Measurements from ENCODE around the gene FOXC1. TPM values are rescaled to one million over a fixed set of nuclear protein-coding genes. Genes with fewer than 3 reads are reported as not detected.

The FOXC1 gene
- total RNA-seq, 2 experiments from 2014 or later, result not detected

GRCh38 chr6:1586256-1586655 is 23.5 kb upstream of the FOXC1 start:
- Histone ChIP-seq H2AFZ (ENCODE audit: low read length) (no peak overlapping the region), H3K27ac (ENCODE audit: low read depth, low read length, poor library complexity, severe bottlenecking) (no peak overlapping the region), H3K4me2 (ENCODE audit: low read length) (no peak overlapping the region), H3K9me3 (ENCODE audit: low read length) (no peaks in the 10 kb centered on the region), H3K4me3 (ENCODE audit: low read depth, low read length, poor library complexity, severe bottlenecking) (no peak overlapping the region), H3K9me2 (ENCODE audit: insufficient read depth, low read length) (no peaks in the 10 kb centered on the region), H3K36me3 (ENCODE audit: insufficient read depth, low read length) (no peaks in the 10 kb centered on the region), H3K79me2 (ENCODE audit: insufficient read depth, low read depth, low read length) (no peaks in the 10 kb centered on the region), H3K4me1 (ENCODE audit: insufficient read depth, low read length, poor library complexity, severe bottlenecking) (no peaks in the 10 kb centered on the region), H4K20me1 (ENCODE audit: insufficient read depth, low read length) (no peaks in the 10 kb centered on the region)
- POLR2A ChIA-PET, result no interaction called here
- intact Hi-C loops (cut with micrococcal nuclease; ENCODE audit: unreplicated experiment), result no loop called here
- BruUV-seq (replicated peaks), result no TSS peak
- TF ChIP-seq EZH2phosphoT487 (IDR thresholded peaks at IDR 0.05; ENCODE audit: borderline replicate concordance, low read depth, low read length) (no peak), CTCF (conservative IDR thresholded peaks at IDR 0.05; ENCODE audit: low read length) (no peak)
- no peak for DNase-seq (ENCODE audit: low spot score)
- CTCF ChIA-PET (ENCODE audit: unreplicated experiment), result no interaction called here

GRCh38 chr6:1586861-1587450 is 22.8 kb upstream of the FOXC1 start:
- H4K20me1 ChIP-seq (ENCODE audit: insufficient read depth, low read length), result no peaks in the 10 kb centered on the region
- ChIA-PET POLR2A (no interaction called here), CTCF (ENCODE audit: unreplicated experiment) (no interaction called here)
- DNase-seq (ENCODE audit: low spot score), result no peak
- no peaks in the 10 kb centered on the region for H3K79me2 ChIP-seq (ENCODE audit: insufficient read depth, low read depth, low read length)
- no TSS peak for BruUV-seq (replicated peaks)
- H3K9me3 ChIP-seq (ENCODE audit: low read length), result no peaks in the 10 kb centered on the region
- no peak for TF ChIP-seq CTCF (conservative IDR thresholded peaks at IDR 0.05; ENCODE audit: low read length)
- no peak for TF ChIP-seq EZH2phosphoT487 (IDR thresholded peaks at IDR 0.05; ENCODE audit: borderline replicate concordance, low read depth, low read length)
- no peak overlapping the region for H3K4me2 ChIP-seq (ENCODE audit: low read length)
- H3K4me1 ChIP-seq (ENCODE audit: insufficient read depth, low read length, poor library complexity, severe bottlenecking), result no peaks in the 10 kb centered on the region
- intact Hi-C loops (cut with micrococcal nuclease; ENCODE audit: unreplicated experiment), result no loop called here
- no peak overlapping the region for H3K4me3 ChIP-seq (ENCODE audit: low read depth, low read length, poor library complexity, severe bottlenecking)
- no peaks in the 10 kb centered on the region for H3K36me3 ChIP-seq (ENCODE audit: insufficient read depth, low read length)
- H3K9me2 ChIP-seq (ENCODE audit: insufficient read depth, low read length), result no peaks in the 10 kb centered on the region
- H2AFZ ChIP-seq (ENCODE audit: low read length), result no peak overlapping the region
- H3K27ac ChIP-seq (ENCODE audit: low read depth, low read length, poor library complexity, severe bottlenecking), result no peak overlapping the region

DNA sequence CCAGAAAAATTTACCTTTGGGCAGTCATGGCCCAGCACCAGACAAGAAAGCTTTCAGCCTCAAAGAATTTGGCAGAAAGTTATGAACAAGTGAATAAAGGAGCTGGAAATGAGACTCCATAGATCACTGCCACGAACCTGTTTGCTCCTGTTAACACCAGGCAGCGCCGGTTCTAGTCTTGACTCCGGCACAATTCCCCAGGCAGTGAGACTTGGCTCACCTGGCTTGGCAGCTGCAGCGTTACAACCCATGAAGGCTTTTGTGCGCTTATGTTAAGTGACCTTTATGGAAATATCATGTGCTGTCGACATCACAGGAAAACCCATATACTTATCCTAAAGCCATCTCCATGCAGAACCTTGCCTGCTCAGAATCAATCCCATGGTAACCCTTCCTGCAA is 22.2 kb upstream of the FOXC1 start:
- ChIA-PET POLR2A (no interaction called here), CTCF (ENCODE audit: unreplicated experiment) (no interaction called here)
- H3K4me2 ChIP-seq (ENCODE audit: low read length), result no peak overlapping the region

More for the DNA sequence above, 22.2 kb upstream of the FOXC1 start:
- Histone ChIP-seq H4K20me1 (ENCODE audit: insufficient read depth, low read length) (no peaks in the 10 kb centered on the region), H3K9me3 (ENCODE audit: low read length) (no peaks in the 10 kb centered on the region), H3K4me3 (ENCODE audit: low read depth, low read length, poor library complexity, severe bottlenecking) (no peak overlapping the region), H3K36me3 (ENCODE audit: insufficient read depth, low read length) (no peaks in the 10 kb centered on the region), H3K27ac (ENCODE audit: low read depth, low read length, poor library complexity, severe bottlenecking) (no peak overlapping the region), H3K9me2 (ENCODE audit: insufficient read depth, low read length) (no peaks in the 10 kb centered on the region), H3K79me2 (ENCODE audit: insufficient read depth, low read depth, low read length) (no peaks in the 10 kb centered on the region), H3K4me1 (ENCODE audit: insufficient read depth, low read length, poor library complexity, severe bottlenecking) (no peaks in the 10 kb centered on the region), H2AFZ (ENCODE audit: low read length) (no peak overlapping the region)
- DNase-seq (ENCODE audit: low spot score), result no peak
- TF ChIP-seq EZH2phosphoT487 (IDR thresholded peaks at IDR 0.05; ENCODE audit: borderline replicate concordance, low read depth, low read length), result no peak
- no peak for TF ChIP-seq CTCF (conservative IDR thresholded peaks at IDR 0.05; ENCODE audit: low read length)
- intact Hi-C loops (cut with micrococcal nuclease; ENCODE audit: unreplicated experiment), result no loop called here
- BruUV-seq (replicated peaks), result no TSS peak
